HAP-1 (cell line): ENCODE data around the gene EFHD2.
"Not testable (repeated sequence)": the region's sequence is repeated elsewhere in the genome, so short reads cannot be mapped to it uniquely, and the experiment has no call there.

Source experiments
- DNase-seq, 2 experiments: peaks; one replicate each; pipeline ENCODE4 v3.0.0-alpha.2; 2016 to 2020; ENCODE audit warnings: low spot score in 2 of 2
- H3K27me3 ChIP-seq: fragments of 250-450 bp; sonication (Bioruptor Pico); 2 replicates; pipeline ENCODE4 v1.5.1; 2020; ENCODE audit warnings: low read depth, mild to moderate bottlenecking, moderate library complexity
- H3K36me3 ChIP-seq: fragments of 250-450 bp; sonication (Bioruptor Pico); replicated peaks from 2 replicates; pipeline ENCODE4 v1.5.1; 2020; ENCODE audit warnings: mild to moderate bottlenecking
- H3K4me1 ChIP-seq: fragments of 250-450 bp; sonication (Bioruptor Pico); 2 replicates; pipeline ENCODE4 v1.5.1; 2020; ENCODE audit warnings: mild to moderate bottlenecking
- H3K4me3 ChIP-seq: fragments of 250-450 bp; sonication (Bioruptor Pico); 2 replicates; pipeline ENCODE4 v1.5.1; 2020; ENCODE audit warnings: mild to moderate bottlenecking, moderate library complexity
- H3K9me3 ChIP-seq: fragments of 250-450 bp; sonication (Bioruptor Pico); 2 replicates; pipeline ENCODE4 v1.5.1; 2020; ENCODE audit warnings: mild to moderate bottlenecking, moderate library complexity
- in situ Hi-C: fragments of 300-500 bp; cut with MboI; formaldehyde crosslinking; loops from 3 replicates; pipeline ENCODE4 v1.14.3; 2020; ENCODE audit warnings: low sequenced_read_pairs, inconsistent platforms, mixed read lengths

EFHD2 gene

GRCh38 chr1:15466955-15467625, 57.4 kb downstream of the EFHD2 start:
- H3K36me3 ChIP-seq, DNase-seq, H3K4me1 ChIP-seq, in situ Hi-C loops, H3K4me3 ChIP-seq, H3K9me3 ChIP-seq, H3K27me3 ChIP-seq: not testable (repeated sequence)

GRCh38 chr1:15468145-15468544, 58.5 kb downstream of the EFHD2 start:
- in situ Hi-C loops, result no loop called here
- H3K27me3 ChIP-seq, result no peaks in the 10 kb centered on the region
- no peak for DNase-seq

GRCh38 chr1:15469361-15469760, 59.7 kb downstream of the EFHD2 start:
- Histone ChIP-seq H3K4me1 (no peaks in the 10 kb centered on the region), H3K9me3 (no peaks in the 10 kb centered on the region), H3K4me3 (no peak overlapping the region), H3K36me3 (no peaks in the 10 kb centered on the region), H3K27me3 (no peaks in the 10 kb centered on the region)
- DNase-seq, result no peak
- in situ Hi-C loops, result no loop called here

More at GRCh38 chr1:15468145-15468544, 58.5 kb downstream of the EFHD2 start:
- H3K9me3 ChIP-seq, result no peaks in the 10 kb centered on the region
- no peak overlapping the region for H3K4me3 ChIP-seq
- no peaks in the 10 kb centered on the region for H3K4me1 ChIP-seq
- H3K36me3 ChIP-seq, result no peaks in the 10 kb centered on the region

- H3K4me1 ChIP-seq, H3K27me3 ChIP-seq, H3K9me3 ChIP-seq, H3K4me3 ChIP-seq, DNase-seq, H3K36me3 ChIP-seq, in situ Hi-C loops: not testable (repeated sequence)
Observed at GRCh38 chr1:15469821-15470448, 60.2 kb downstream of the EFHD2 start.

- H3K27me3 ChIP-seq, H3K4me3 ChIP-seq, H3K4me1 ChIP-seq, in situ Hi-C loops, H3K9me3 ChIP-seq, DNase-seq, H3K36me3 ChIP-seq: not testable (repeated sequence)
Observed at GRCh38 chr1:15471067-15471466, 61.4 kb downstream of the EFHD2 start.

- H3K36me3 ChIP-seq, H3K27me3 ChIP-seq, H3K9me3 ChIP-seq, H3K4me3 ChIP-seq, in situ Hi-C loops, H3K4me1 ChIP-seq, DNase-seq: not testable (repeated sequence)
Observed at GRCh38 chr1:15471723-15472122, 62.0 kb downstream of the EFHD2 start.

GRCh38 chr1:15472587-15472986, 62.9 kb downstream of the EFHD2 start:
- H3K27me3 ChIP-seq, result no peaks in the 10 kb centered on the region
- no peaks in the 10 kb centered on the region for H3K36me3 ChIP-seq
- no peaks in the 10 kb centered on the region; the same call in none of the 2 replicates for H3K4me1 ChIP-seq
- H3K4me3 ChIP-seq, result no peak overlapping the region
- no peaks in the 10 kb centered on the region for H3K9me3 ChIP-seq
- in situ Hi-C loops, result no loop called here
- no peak for DNase-seq

- Histone ChIP-seq H3K36me3 (no peaks in the 10 kb centered on the region), H3K4me3 (no peak within 1 kb of the TSS), H3K27me3 (no peaks in the 10 kb centered on the region), H3K4me1 (no peaks in the 10 kb centered on the region; the same call in none of the 2 replicates), H3K9me3 (no peaks in the 10 kb centered on the region)
- DNase-seq, result no peak
- in situ Hi-C loops, result no loop called here
Observed at GRCh38 chr1:15475752-15476314, 66.1 kb downstream of the EFHD2 start, which contains the start of gene CELA2B. CELA2B (plus strand) TSS chr1:15476104; CDS start chr1:15476126, 22 bp downstream.

GRCh38 chr1:15476927-15477326, 67.2 kb downstream of the EFHD2 start:
- H3K4me1 ChIP-seq, result no peaks in the 10 kb centered on the region; the same call in none of the 2 replicates
- no peak overlapping the region for H3K4me3 ChIP-seq
- in situ Hi-C loops, result no loop called here
- H3K9me3 ChIP-seq, result no peaks in the 10 kb centered on the region
- no peak for DNase-seq
- no peaks in the 10 kb centered on the region for H3K27me3 ChIP-seq
- no peaks in the 10 kb centered on the region for H3K36me3 ChIP-seq

GRCh38 chr1:15477646-15478212, 68.0 kb downstream of the EFHD2 start:
- Histone ChIP-seq H3K36me3 (no peaks in the 10 kb centered on the region), H3K4me1 (no peaks in the 10 kb centered on the region; the same call in none of the 2 replicates), H3K27me3 (no peaks in the 10 kb centered on the region), H3K9me3 (no peaks in the 10 kb centered on the region), H3K4me3 (no peak overlapping the region)
- in situ Hi-C loops, result no loop called here
- DNase-seq, result no peak
